GM21367 (cell line): ENCODE data around the gene MACO1.
A peak's percentile ranks its signal among the peaks of the same experiment; 100 is the strongest.
"Not testable (repeated sequence)": the region's sequence is repeated elsewhere in the genome, so short reads cannot be mapped to it uniquely, and the experiment has no call there.

ENCODE experiments used
- ATAC-seq: cut with Tn5 transposase; IDR thresholded peaks from one replicate; pipeline ENCODE4 v1.9.1; 2021; ENCODE audit not compliant: unreplicated experiment

The MACO1 gene, protein sequence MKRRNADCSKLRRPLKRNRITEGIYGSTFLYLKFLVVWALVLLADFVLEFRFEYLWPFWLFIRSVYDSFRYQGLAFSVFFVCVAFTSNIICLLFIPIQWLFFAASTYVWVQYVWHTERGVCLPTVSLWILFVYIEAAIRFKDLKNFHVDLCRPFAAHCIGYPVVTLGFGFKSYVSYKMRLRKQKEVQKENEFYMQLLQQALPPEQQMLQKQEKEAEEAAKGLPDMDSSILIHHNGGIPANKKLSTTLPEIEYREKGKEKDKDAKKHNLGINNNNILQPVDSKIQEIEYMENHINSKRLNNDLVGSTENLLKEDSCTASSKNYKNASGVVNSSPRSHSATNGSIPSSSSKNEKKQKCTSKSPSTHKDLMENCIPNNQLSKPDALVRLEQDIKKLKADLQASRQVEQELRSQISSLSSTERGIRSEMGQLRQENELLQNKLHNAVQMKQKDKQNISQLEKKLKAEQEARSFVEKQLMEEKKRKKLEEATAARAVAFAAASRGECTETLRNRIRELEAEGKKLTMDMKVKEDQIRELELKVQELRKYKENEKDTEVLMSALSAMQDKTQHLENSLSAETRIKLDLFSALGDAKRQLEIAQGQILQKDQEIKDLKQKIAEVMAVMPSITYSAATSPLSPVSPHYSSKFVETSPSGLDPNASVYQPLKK

DNA sequence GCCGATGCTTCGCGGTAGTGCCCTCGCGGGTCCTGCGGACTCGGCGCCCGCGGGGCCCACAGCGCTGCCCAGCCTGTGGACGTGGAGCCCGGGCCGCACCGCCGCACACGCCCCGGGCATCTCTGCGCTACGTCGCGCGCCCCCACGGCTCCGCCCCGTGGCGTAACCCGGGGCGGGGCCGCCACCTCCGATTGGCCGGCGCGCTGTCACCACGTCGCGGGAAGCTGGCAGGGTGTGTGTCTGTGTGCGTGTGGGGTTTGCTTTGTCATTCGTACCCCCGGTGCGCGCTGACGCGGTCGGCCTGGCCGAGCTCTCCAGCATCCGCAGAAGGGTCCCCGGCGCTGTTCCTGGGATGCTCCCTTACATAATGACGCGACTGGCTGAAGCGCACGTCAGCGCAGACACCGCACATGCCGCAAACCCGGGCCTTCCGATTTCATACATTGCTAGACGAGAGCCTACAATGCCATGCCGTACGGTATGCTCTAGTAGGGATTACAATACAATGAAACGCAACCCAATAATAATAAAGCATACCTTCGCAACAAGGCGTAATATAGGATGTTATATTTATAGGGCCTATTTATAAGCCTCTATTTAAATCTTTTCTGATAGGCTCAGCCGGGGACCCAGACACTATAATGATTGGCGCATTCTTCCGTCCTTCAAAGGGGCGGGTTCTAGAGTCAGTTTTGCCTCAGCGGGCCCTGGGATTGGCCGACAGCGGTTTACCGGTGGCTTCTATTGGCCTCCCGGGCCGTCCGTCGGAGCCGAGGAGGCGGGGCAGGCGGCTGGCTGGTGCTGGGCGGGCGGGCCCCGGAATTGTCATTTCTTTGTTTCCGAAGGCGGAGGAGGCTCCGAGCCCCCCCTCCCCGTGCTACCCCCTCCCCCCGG, at the start of gene MACO1:
Gene MACO1, plus strand, starts transcription at position 825 of the 894 bp plus-strand sequence. CDS start 202 bp downstream, outside the sequence.
- ATAC-seq: peak; percentile 79

DNA sequence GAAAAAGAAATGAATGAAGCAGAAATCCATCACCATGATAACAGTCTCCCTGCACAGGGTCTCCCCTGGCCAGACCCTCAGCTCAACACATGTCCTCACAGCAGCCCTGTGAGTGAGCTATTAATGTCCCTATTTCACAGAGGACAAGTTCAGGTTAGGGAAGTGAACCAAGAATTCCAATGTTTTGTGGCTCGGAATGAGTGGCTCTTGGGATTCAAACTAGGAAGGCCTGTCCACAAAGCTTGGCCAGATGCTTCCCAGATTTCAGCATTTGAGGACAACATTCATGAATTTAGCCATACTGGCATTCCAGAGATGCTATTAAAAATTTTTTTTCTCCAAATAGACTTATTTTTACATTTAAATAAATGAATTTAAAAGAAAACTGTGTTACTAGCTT, 48.2 kb upstream of the MACO1 start:
- ATAC-seq: not testable (repeated sequence)

DNA sequence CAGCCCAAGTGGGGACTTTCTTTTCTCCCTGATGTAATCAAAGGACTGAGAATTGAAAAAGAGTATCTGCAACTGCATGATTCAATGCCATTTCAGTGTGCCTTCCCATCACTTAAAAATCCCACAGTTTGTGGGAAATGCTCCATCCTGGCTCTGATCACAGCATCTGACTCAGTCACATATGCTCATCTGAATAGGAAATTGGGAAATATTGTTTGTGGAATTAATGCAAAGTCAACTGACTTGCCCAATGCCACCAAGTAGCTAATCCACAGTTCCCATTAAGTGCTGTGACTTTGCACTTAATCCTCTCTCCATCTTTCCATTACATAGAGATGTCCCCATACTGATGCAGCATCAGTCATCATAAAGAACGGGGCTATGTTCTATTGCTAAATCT, 47.6 kb upstream of the MACO1 start:
- not testable (repeated sequence) for ATAC-seq

DNA sequence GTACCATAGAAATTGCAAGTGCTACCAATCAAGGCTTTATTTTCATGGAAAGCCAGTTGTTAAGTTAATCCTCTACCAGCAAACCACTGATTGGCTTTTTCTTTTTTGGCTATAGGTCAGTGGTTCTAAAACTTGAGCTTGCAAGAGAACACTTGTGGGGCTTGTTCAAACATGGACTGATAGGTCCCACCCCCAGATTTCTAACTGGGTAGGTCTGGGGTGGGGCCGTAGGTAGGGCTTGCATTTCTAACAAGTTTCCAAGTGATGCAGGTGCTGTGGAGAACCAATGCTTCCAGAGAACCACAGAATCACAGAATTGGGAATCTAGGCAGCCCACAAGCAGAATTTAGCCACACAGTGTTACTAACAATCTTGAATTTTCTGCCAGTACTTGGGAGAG, 46.8 kb upstream of the MACO1 start:
- ATAC-seq: not testable (repeated sequence)

DNA sequence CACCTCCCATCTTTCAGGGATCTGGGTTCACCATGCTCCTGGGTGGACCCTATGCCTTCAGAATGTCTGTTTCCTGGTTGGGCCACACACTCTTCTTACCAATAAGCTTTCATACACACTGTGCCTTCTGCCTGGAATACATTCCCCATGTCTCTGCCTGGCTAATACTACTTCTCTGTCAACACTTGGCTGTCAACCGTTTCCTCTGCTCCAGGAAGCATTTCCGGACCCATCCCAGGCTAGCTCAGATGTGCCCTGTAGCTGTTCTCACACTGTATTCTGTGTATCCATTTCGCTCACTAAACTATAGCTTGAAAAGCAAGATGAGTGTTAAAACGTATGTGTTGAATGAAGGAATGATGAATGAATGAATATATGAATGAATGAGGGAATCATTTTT, 43.6 kb upstream of the MACO1 start:
- not testable (repeated sequence) for ATAC-seq

DNA sequence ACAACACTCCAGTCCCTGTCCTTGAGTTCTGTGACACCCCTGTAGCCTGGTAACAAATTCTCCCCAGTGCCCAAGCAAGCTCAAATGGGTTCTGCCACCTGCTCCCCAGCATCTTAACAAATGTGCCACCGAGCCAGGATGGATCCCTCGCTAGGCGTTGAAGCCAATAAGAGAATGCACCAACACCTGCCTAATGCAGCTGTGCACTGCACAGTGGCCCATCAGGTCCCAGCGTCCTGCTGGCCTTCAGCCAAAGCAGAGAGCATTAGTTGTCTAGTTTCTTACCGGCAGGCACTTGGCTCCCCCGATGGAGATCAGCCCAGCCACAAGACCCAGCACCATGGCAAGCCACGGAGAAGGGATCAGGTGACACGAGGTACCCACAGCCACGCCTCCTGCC, 42.0 kb upstream of the MACO1 start:
- not testable (repeated sequence) for ATAC-seq

DNA sequence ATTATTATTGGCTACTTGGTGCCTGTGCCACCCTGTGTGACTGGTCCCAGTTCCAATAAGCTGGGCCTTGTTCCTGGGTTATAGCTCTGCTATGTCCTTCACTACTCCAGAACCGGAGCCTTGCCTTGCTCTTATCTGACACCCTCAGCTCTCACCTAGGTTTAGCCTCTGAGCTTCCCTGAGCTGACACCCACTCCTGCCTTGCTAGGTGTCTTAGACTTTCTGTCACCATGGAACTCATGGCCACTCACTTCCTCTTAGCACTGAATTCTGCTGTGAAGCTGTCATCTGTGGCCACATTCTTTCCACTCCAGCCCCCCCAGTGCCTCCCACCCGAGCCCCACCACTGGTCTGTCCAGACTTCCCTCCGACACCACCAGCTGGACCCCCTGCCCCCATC, 41.0 kb upstream of the MACO1 start:
- ATAC-seq: not testable (repeated sequence)

DNA sequence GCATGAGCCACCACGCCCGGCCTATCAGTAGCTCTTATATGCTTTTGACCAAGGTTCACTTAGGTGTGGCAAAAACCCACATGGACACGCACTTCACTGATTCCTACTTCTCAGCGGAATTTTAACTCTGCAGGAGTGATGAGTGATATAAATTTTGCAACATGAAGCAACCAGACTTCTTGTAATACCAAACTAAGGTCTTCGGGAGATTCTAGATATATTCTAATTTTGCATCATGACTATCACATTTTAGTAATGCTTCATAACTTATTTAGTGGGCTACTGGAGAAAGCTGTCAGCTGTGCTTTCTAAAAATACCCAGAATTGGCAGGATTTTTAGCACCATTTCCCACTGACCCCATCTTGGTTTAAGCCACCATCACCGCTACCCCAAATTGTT, 37.9 kb upstream of the MACO1 start:
- no peak for ATAC-seq

DNA sequence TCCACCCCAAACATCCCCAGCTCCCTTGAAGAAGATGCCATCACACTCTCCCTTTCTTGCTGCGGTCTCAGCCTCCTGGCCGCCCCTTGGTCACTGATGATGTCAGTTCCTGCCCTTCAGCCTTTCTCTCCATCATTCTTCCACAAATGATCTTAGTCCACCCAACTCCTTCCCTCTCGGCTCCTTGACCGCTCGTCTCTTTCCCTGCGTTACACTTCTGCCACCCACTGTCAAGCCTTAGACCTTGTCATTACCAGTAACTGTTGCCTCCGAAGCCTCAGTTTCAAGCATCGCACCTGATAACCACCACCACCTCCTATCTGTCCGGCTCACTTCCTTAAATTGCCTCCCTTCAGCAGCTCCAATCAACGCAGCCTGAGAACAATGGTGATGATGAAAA, 33.1 kb upstream of the MACO1 start:
- ATAC-seq: not testable (repeated sequence)

DNA sequence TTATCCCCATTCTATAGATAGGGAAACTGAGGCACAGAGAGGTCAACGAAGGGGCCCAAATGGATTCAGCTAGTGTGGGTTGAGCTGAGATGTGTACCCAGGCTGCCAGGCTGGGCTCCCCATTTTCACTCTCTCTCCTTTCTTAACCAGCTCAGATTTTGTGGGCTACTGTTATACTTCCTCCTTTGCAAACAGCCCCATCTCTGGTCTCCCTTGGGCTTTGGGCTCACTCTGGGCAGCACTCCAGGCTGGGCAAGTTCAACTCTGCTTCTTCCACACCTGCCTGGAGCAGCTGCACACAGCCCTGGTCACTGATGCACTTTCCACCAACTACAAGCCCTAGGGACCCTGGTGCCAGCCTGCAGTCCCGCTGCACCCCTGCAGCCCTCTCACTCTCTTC, 32.6 kb upstream of the MACO1 start:
- ATAC-seq: not testable (repeated sequence)

DNA sequence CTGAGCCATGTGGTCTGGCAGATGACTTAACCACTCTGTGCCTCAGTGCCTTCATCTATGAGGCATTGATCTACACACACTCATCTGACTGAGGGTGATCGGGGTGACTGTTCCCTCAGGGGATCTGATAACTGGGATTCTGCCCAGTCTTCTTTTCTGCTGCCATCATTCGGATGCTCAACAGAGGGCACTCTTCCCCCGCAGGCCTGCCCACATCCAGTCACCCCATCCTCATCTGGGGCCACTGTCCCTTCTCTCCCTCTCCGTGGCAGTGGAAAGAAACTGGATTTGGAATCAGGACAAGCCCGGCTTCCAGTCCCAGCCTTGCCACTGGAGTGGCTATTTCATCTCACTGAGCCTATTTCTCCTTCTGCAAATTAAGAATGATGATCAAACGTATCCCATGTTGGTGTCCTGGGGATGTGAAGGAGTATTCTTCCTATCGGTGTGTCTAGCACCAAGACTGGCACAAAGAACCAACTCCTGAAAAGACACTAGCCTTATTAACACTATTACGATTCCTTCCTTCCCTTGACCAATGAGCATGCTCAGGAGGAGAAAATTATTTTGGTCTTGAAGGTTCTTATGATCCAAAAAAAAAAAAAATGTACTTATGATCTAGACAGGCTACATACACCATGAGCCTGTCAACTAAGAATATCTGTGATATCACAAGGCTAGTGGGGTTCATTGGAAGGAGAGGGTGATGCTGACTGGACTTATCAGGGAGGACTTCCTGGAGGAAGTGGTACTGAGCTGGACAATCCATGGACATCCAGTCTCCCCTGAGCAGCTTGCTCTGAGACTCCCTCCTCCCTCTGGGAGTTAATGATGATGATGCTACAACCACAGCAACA, 27.5 kb upstream of the MACO1 start:
- ATAC-seq: not testable (repeated sequence)

DNA sequence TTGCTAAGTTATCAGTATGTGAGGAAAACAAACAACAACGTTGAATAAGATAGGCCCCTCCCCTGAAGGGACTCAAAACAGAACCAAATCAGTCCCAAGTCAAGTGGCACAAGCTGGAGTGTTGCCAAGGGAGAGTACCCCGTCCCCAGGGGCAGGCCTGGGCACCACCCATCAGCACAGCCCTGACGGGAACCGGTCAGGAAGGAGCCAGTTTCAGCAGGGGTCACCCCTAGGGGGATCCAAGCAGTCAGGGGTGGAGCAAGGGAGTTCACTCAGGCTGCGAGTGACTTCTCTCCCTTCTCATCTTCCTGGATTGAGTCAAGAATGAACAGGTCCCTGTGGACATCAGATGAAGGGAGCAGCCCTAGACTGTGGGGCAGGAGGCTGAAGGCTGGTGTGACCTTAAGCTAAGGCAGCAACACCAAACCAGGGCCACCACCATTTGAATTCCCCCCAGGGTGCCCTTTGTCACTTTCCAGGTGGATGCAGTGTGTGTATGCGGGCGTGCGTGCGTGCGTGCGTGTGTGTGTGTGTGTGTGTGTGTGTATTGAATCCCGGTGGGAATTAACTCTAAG, 24.9 kb upstream of the MACO1 start:
- ATAC-seq: not testable (repeated sequence)

DNA sequence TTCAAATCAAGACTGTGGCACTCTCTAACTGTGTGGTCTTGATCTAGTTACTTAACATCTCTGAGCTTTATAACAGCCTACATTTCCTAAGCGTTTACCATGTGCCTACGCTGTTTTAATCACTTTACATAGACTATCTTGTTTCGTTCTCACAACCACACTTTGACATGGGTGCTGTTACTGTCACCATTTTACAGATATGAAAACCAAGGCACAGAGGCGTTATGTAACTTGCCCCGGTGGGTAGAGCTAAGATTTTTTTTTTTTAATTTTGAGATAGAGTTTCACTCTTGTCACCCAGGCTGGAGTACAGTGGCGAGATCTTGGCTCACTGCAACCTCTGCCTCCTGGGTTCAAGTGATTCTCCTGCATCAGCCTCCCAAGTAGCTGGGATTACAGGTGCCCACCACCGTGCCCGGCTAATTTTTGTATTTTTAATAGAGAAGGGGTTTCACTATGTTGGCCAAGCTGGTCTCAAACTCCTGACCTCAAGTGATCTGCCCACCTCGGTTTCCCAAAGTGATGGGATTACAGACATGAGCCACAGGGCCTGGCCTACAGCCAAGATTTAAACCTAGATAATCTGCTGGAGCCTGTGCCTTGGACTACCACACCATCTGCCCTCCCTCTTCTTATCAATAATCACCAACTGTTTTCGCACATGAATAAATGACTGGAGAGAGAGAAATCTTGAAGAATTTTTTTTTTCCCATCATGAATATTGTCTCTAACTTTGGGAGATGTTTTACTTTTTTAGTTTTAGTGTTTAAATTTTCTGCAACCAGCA, 20.9 kb upstream of the MACO1 start:
- not testable (repeated sequence) for ATAC-seq

DNA sequence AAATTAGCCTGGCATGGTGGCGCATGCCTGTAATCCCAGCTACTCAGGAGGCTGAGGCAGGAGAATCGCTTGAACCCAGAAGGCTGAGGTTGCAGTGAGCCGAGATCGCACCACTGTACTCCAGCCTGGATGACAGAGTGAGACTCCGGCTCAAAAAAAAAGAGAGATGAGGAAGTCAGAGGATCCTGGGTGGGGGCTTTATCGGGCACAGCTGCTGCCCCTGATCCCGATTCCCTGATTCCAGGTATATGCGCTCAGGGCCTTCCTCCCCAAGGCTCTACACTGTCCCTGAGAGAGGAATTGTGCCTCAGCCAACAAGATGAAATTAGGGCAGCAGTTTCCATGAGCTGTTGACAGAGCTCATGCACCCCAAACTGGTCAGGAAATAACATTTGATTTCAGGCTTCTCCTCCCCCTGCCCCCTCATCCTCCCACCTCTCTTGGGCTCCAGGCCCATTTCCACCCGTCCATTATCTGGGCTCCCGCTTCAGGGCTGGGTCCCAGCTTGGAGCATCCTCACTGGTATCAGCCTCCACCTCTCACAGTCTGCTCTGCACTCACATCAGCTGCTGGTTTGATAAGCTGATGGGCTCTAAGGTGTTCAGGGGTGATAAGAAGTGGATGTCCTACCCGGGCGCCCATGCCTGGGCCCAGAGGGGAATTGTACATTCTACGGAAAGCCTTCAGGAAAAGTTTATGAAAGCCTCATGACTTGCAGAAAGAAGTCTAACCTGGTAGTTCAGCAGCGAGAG, 17.6 kb upstream of the MACO1 start:
- not testable (repeated sequence) for ATAC-seq

DNA sequence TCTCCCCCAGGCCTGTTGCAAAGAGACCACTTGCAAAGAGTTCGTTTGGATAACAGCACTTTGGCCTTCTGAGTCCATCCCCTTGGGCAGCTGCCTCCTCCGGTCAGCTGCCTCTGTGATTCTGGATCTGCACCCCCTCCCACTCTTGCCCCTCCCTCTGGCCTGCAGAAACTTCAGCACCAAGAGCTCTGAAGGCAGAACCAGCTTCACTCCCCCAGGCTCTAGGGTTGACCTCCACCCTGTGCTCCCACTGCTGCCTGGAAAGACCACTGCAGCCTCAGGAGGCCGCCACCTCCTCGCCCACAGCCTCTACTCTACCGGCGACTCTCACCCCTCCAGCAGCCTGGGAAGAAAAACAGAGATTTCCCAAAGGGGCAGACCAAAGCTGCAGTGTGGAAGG, 16.5 kb upstream of the MACO1 start:
- not testable (repeated sequence) for ATAC-seq

DNA sequence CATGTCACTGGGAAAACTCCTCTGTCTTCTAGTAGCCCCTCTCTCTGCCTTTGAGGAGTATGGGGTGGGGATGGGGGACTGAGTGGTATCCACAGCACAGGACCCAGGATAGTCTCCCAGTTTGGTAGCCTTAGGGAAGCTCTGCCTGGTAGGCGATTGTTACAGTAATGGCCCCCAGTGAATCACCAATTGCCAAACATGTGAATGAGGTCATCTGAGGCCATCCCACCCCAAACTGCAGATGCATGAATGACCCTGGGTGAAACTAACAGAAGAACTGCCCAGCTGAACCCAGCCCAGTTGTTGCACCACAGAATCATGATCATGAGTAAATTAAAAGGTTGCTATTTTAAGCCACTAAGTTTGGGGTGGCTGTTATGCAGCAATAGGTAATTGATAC, 16.1 kb upstream of the MACO1 start:
- not testable (repeated sequence) for ATAC-seq

DNA sequence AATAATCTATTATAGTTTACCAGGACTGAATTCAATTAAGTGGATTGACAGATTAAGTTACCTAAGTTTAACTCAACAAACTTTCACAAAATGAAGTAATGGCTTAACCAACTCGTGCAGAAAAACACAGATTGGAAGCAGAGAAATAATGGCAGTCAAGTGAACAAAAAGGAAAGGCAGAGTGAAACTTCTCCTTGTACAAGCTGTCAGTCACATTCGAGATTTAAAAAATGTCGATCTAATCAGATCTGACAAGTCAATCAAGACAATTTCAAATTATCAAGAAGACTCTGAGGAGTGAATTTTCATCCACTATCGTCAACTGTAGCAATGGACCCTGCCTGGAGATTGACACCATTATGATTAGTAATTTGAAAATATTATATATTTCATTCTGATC, 13.4 kb upstream of the MACO1 start:
- not testable (repeated sequence) for ATAC-seq

DNA sequence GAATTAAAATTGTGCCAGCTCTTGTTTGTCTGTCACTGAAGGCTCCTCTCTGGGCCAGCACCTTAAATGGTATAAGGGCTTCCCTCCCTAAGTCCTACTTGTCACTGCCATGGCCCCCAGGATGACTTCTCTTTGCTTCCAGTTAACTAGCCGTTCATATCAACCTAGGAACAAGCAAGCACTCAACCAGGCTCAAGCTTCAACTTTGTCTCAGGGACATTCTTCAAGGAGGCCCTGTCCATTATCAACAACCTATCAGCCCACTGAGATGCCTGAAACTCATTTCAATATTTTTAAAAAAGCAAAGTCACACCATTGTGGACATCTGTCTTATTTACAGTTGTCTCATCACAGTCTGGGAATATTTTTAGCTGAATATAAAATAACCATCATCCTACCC, 11.4 kb upstream of the MACO1 start:
- ATAC-seq: not testable (repeated sequence)
